HG03442 (cell line): ENCODE measurements around the gene CYB561.

Experiments
- ATAC-seq: cut with Tn5 transposase; IDR thresholded peaks from one replicate; pipeline ENCODE4 v1.9.1; 2021; ENCODE audit warnings: mild to moderate bottlenecking, moderate library complexity; ENCODE audit not compliant: unreplicated experiment

Gene CYB561

DNA sequence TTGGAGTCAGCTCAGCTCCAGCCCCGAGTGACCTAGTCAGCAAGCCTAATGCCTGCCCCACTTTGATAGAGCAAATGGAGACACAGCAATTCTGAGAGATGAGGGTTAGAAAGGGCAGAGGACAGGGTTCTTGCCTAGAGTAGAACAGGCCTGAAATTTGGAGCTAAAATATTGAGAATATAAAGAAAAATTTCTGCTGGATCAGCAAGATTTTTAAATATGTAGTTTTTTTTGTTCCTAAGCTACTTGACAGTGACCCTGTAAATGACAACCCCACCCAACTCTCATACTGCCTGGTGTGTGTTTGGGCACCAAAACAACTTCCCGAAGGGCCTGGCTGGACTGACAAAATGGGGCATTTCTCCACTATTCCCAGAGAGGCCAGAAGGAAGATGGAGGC is 26.7 kb downstream of the CYB561 start:
- ATAC-seq = no peak

DNA sequence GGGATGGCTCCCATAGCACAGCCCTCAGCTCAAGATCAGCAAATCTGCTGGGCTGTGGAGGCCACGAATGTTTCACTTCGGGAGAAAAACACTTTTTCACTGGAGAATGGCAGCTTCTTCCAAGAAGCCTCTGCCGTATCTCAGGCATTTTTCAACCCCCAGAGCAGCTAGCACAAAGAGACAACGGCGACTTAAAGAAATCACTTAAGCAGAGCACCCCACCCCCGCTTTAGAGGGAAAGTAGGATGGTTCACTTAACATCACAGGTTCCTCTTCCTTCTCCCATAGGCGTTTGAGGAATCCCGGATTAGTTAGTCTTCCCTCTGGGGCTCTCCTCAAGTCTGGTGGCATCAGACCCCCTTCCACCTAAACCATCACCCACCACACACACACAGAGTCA is 27.6 kb downstream of the CYB561 start:
- ATAC-seq = no peak

DNA sequence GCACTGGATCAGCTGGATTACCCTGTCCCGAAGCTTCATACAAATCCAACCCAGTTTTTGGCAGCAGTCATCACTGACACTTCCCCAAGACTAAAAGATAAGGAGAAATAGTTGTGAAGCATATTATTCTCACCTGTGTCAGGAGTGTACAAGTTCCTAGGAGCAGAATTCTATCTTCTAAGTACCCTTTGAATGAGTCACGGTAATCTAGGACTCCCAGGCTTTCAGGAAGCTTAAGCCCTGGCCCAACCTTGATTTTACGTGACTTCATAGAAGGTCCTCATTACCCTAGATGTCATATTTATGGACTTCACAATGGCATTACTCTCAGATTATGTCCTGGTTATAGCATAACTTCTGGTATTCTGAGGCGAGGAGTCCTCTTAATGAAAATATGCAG is 31.9 kb downstream of the CYB561 start:
- no peak for ATAC-seq

DNA sequence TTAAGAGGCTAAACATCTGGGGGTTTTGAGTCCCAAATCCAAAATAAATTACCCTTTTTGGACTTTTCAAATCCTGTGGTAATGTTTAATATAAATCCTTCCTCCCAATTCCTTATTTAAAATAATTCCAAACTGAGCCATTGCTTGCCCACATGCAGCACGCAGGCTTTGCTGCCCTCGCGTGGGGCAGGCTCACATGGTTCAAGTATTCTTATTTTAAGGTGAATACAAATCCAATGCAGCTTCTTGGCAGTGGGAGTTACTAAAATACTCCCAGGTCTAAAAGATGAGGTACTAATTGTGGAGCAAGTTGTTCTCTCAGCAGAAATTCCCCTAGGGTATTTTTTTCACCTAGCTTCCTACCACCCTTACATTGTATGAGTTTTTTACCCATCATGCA is 33.0 kb downstream of the CYB561 start:
- no peak for ATAC-seq

DNA sequence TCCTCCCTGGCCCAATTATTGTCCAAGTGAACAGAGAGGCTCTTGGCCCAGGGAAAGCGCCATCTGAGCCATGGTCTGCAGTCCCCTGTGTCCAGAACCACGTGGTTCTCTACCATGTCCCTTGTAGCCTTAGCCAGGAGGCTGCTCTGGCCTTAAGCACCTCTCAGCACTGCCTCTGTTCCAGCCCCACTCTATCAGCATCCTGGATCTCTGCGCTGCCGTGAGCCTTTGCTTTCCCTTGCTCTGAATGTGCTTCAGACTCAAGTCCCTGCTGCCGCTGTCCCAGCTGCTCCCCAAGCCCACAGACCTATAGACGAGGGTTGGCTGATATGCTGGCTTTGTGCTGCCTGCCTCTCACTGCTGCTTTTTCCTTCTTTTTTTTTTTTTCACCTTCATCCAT is 33.9 kb downstream of the CYB561 start:
- ATAC-seq = no peak

DNA sequence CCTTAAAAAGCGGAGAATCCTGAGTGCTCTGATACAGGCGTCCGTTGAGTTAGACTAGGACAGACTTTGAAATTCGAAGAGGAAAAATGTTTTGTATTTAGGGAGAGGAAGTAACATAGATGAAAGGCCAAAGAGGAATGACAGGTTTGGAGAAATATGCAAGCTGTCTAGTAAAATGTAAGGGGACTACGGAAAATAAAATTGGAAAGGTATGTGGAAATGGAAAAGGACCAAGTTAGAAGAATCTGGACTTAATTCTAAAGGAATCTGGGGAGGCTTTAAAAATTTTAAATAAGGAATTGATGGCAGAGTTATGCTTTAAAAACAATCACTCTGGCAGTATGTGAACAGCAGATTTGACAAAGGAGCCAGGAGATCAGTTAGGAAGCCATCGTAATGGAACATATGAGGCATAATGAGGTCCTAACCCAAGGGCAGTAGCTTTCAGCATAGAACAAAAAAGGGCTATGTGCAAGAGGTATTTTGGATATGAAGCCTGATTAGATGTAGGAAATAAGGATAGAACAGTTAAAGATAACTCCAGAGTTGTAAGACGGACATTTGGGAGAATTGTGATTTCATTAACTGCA is 38.3 kb downstream of the CYB561 start:
- ATAC-seq = no peak

DNA sequence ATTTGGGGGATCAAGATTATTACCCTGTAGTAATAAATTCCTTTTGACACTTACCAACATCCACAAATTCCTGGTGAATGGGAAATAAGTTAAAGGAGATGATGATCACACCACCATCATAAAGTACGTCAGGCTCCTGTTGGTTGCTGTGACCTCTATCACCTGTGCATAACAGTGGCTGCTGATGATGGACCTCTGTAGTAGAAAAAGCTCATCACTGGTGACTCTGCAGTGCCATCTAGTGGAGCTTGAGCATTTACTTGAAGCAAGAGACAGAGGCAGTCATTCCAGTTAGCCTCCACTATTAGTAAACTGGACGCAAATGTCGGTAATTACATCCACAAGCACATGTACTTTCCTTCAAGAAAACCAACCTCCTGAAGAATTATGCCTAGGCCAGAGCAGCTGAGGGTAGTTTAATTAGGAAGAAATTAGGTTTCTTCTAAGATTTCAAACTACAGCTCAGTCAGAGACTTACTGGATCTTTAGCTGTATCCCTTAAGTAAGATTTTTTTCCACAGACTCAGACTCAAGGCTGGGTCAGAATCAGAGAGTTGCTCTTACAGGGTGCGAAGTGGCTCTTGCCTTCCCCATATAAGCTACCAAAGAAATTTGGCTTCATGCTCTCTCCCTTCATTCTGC is 39.3 kb downstream of the CYB561 start:
- peak; percentile 85 for ATAC-seq

DNA sequence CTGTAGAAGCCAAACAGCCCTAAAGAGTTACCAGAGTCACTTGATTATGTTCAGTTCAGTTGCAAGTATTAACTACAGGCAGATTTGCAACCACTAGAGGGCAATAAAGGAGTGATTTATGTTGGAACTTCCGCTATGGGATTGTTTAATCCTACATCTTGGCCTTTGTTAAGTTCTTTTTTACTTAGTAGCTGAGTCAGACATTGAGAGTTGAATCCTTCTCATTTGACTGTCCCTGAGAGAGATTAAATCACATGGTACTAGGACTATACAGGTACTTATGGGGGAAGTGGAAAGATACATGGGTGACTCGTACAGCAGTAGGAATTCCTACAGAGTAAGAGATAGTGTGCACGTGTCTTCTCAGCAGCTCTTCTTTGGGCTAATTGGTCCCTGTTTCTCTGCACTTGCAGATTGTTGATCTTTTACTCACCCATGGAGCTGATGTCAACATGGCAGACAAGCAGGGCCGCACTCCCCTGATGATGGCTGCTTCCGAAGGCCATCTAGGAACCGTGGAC is 40.3 kb downstream of the CYB561 start:
- no peak for ATAC-seq

DNA sequence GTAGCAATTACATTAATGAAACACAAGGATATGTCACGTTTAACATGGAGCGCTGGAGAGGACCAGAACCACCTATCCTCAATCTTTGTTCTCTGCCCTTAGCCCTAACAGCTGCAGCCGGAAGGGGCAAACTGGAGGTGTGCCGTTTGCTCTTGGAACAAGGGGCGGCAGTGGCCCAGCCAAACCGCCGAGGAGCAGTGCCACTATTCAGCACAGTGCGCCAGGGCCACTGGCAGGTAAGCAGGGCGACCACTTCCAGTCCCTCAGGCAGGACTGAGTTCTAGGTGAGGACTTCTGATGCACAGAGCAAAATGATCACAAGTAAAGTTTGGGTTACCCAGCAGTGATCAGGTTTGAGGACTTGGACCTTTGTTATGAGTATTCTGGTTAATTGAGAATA is 41.1 kb downstream of the CYB561 start:
- no peak for ATAC-seq

DNA sequence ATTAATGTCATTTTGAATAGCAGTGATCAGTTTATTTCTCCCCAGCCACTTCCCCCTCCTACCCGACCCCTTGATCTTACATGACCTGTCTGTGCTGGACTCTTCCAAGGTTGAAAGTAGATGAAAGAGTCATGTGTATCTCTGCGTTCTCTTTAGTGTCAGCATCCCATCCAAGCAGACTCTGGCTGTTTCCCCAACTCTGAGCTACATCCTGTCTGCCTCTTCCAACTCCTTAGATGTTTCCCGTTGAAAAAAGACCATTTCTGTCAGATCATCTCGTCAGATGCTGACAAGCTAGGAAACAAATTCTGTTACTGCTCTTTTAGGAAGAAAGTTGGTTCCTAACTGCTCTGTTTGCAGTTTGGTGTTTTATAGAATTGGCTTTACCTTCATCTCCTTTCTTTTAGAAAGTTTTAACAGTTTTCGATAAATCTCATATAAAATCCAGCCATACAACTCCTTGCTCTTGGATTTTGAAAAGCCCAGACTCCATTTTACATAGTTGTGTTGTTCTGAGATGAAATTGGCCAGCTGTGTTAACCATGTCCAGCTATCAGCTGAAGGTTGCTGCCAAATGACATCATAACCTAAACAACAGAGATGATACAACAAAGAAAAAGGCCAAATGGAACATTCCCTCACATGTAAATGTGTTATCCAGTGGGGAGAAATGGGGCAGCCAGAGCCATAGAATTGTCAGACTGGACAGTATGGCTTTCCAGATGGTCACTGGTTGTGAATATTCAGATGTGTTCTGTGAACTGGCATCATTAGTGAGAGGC is 43.5 kb downstream of the CYB561 start:
- no peak for ATAC-seq

DNA sequence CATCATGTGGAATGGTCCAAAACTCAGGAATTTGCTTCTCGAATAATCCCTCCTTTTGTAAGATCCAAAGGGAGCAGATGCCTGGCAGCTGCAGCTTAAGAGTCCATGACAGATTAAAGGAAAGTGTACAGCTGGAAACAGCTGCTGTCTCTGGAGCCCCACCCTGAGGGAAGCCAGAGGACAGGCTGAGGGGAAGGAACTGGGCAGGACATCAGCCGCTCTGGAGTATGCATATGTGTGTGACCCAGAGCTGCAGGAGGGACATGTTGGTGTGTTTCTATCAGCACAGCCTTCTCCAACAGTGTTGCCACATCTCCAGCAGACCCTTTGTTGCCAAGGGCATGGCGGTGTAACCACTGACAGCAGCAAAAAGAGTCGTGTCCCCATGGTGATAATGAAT is 46.2 kb downstream of the CYB561 start:
- no peak for ATAC-seq

DNA sequence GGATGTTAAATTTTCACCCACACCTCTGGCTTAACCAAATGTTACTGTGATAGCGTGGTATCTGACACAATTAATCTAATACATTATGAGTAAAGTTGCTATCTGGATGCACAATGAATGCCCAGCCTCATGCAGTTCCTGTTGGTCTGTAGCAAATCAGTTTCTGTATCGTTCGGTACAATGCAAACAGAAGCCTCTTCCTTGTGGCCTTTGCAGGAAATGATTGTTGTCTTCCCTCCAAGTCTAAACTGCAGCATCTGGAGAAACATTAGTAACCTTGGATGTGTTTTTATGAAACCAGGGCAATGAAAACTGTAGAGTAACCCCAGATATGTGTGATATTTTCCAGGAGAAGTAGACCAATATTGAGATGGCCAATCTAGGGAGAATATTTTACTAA is 46.8 kb downstream of the CYB561 start:
- no peak for ATAC-seq

DNA sequence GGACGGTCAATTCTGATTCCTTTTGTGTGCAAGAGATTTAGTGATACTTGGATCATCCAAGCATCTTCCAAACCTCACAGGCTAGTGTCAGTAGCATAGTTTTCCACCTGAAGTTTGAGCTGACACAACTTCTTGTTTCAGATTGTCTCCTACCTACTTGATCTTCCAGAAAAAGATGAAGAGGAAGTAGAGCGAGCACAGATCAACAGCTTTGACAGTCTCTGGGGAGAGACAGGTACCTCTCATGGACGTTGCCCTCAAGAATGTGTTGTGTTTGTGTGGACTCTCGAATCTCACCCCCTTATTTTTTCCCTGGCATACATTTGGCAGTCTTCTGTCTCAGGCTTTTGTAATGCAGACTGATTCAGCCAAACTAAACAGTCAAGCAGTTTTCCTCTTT is 47.4 kb downstream of the CYB561 start:
- ATAC-seq = no peak

DNA sequence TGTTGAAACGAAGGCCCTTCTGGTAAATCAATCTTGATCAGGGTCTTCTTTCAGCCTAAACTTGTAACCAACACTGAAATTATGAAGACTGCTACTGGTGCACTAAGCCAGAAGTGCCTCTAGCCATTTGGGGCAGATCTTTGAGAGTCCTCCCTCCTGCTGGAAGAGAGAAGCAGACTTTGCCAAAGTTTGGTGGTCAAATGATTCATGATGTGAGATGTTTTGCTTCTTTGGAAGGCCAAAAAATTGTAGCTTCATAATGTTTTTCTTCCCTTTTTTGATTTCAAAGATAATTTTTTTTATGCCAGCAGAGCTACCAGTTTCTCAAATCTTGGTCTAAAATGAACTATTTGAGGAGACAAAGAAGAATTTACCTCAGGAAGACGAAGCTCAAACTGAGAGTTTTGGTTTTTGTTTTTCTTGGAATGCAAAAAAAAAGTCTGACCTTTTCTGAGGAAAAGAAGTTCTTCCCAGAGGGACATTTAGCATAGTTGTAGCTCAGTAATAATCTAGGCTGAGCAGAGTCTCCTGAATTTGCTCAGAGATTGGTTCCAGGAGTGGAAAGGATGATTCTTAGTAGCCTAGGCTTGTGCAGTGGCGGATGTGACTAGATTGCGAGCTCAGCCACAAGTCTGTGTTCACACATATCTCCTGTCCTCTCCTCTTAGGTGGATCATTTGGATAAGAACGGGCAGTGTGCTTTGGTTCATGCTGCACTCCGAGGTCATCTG is 50.9 kb downstream of the CYB561 start:
- no peak for ATAC-seq

DNA sequence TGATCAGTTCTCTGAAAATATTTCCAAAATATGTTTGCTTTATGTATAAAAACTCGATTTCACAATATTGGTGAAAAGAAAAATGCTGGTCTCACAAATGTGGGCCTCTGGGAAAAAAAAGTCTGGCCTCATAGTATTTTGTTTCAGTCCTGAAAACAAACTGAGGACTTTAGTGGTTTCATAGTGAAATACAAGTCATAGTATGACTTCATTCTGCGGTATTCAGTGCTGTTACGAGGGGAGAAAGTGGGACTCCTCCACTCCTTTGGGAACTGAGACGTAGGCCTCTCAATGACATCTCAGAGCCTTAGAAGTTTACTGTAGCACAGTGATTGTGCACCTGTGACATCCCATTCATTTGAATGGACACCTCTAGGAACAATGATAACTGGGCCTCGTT is 56.0 kb downstream of the CYB561 start:
- no peak for ATAC-seq

DNA sequence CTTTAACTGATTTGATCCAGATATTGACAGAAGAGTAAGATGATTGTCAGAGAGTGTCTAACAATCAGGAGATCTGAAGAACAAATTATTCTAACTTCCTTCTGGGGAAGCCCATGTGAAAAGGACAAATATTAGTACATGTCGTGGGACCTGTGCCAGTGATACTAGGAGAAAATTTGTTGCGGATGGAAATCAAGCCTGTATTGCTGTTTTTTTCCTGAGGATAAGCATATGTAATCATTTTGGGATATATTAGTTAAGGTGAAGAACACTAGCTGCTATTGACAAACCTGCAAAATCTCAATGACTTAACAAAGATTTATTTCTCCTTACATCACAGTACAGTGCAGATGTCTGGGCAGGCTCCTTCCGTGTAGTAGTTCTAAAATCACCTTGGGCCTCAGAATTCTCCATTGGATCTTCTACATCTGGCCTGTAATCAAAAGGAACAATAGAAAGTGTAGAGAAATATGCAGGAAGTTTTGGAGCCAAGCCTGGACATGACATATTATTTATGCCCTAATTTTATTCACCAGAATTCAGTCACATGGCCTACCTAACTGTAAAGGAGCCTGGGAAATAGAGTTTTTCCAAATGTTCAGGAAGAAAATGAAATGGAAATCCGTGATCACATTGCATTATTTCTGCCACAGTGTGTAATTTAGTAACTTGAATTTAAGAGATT is 58.3 kb downstream of the CYB561 start:
- ATAC-seq = no peak

DNA sequence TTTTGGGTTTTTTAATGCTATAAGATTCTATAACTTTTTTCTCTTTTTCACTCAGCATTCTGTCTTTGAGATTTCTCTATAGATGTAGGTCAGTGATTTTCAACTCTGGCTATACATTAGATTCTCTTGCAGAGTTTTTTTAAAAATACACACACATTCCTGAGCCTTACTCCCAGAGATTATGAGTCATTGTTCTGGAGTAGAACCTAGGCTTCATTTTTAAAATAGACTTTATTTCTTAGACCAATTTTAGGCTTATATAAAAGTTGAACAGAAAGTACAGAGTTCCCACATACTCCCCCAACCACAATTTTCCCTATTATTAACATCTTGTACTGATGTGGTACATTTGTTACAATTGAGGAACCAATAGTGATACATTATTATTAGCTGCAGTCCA is 63.3 kb downstream of the CYB561 start:
- no peak for ATAC-seq
